Activated T-cell treated with anti-CD3 and anti-CD28 coated beads, Interleukin-2, amount 50 U/mL, for 1 hour (primary cell): ENCODE data around the gene ODF2.

Experiments used
- DNase-seq: peaks from one replicate; pipeline ENCODE4 v3.0.0-alpha.2; 2020

The ODF2 gene

GRCh38 chr9:128540634-128541360 lies 85.0 kb downstream of the ODF2 start:
- no peak for DNase-seq

GRCh38 chr9:128546504-128546903 lies 90.7 kb downstream of the ODF2 start:
- no peak for DNase-seq

GRCh38 chr9:128548876-128549275 lies 93.1 kb downstream of the ODF2 start:
- DNase-seq = no peak

- no peak for DNase-seq
Measured at GRCh38 chr9:128550226-128550625, 94.4 kb downstream of the ODF2 start.
